ENCODE measurements around the gene SRI.

GRCh38 chr7:88230646-88231045 is 10.8 kb upstream of the SRI start:
- TF ChIP-seq EZH2 (IDR thresholded peaks at IDR 0.05; ENCODE audit: borderline replicate concordance, low read depth, low read length, severe bottlenecking): no peak
- TF ChIP-seq, protein P1, sequence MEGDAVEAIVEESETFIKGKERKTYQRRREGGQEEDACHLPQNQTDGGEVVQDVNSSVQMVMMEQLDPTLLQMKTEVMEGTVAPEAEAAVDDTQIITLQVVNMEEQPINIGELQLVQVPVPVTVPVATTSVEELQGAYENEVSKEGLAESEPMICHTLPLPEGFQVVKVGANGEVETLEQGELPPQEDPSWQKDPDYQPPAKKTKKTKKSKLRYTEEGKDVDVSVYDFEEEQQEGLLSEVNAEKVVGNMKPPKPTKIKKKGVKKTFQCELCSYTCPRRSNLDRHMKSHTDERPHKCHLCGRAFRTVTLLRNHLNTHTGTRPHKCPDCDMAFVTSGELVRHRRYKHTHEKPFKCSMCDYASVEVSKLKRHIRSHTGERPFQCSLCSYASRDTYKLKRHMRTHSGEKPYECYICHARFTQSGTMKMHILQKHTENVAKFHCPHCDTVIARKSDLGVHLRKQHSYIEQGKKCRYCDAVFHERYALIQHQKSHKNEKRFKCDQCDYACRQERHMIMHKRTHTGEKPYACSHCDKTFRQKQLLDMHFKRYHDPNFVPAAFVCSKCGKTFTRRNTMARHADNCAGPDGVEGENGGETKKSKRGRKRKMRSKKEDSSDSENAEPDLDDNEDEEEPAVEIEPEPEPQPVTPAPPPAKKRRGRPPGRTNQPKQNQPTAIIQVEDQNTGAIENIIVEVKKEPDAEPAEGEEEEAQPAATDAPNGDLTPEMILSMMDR (IDR thresholded peaks at IDR 0.05; ENCODE audit: borderline replicate concordance, extremely low read depth, low read length, poor library complexity, severe bottlenecking): no peak
